Heart left ventricle (tissue), 13 donors: ENCODE results near the gene CASP8.

Experiments used
- CTCF ChIP-seq, 12 donors: fragments of 200-600 bp; sonication (generic) in 4 of 12; IDR thresholded peaks; one replicate each; pipeline versions ENCODE4 v1.5.0 to v1.8.0; 2018 to 2022; ENCODE audit warnings: antibody characterized with exemption in 12 of 12, mild to moderate bottlenecking in 5 of 12
- POLR2A ChIP-seq, 2 donors: fragments of 450-650 bp; IDR thresholded peaks; one replicate each; pipeline ENCODE4 v1.6.1; 2017; ENCODE audit warnings: antibody characterized with exemption in 2 of 2, mild to moderate bottlenecking in 2 of 2, moderate library complexity in 2 of 2
- donor health status: ischemic (EF 13 %, LVEDD 7.1; RV severe dilation, severe dysfunction).
- donor health status: DM: no; HTN: yes; CAD: no.
- donor health status: DM: no; HTN: no; CAD: no.
- donor health status: ischemic (EF 25% LVEDD 6.9; RV normal size, moderate dysfunction).
- donor health status: ischemic (EF 25% LVEDD 5.7; RV mildly dilated, moderate dysfunction).
- donor health status: ischemic (EF 35%, LVEDD 5.7; RV mildly dilated, moderate dysfunction).
- donor health status: nonischemic (EF 11% LVEDD 7.7; RV severe dilation, severe dysfunction).
- donor health status: DM: yes; HTN: yes; CAD: no.
- donor health status: PGD.
- donor health status: ischemic (EF 29% LVEDD 5.4; RV normal size, mild dysfunction).
- donor health status: nonischemic (EF 23%, LVEDD 6.1; RV moderate dilation, normal function).

- TF ChIP-seq CTCF (IDR thresholded peaks at IDR 0.05) (no peak), POLR2A (IDR thresholded peaks at IDR 0.05) (no peak)
Measured at GRCh38 chr2:201279079-201279478, 18.7 kb downstream of the CASP8 start.
